Ovary (tissue), 3 donors: ENCODE data around the gene MEF2C.

Source experiments
- EP300 ChIP-seq: sonication (generic); formaldehyde crosslinking; IDR thresholded peaks from one replicate; pipeline ENCODE4 v1.6.1; 2017; ENCODE audit warnings: antibody characterized with exemption
- POLR2A ChIP-seq: fragments of 450-650 bp; IDR thresholded peaks from one replicate; pipeline ENCODE4 v1.6.1; 2017; ENCODE audit warnings: antibody characterized with exemption, mild to moderate bottlenecking, moderate library complexity
- TF ChIP-seq, protein P1 (sequence below), 3 donors: fragments of 450-650 bp in 2 of 3; fragments of 200-600 bp in 1 of 3; IDR thresholded peaks; one replicate each; pipeline versions ENCODE4 v1.5.1 to v1.8.0; 2016 to 2022; ENCODE audit warnings: antibody characterized with exemption in 3 of 3, mild to moderate bottlenecking in 1 of 3
- donor health status: DM: no; HTN: no; CAD: no.

DNA sequence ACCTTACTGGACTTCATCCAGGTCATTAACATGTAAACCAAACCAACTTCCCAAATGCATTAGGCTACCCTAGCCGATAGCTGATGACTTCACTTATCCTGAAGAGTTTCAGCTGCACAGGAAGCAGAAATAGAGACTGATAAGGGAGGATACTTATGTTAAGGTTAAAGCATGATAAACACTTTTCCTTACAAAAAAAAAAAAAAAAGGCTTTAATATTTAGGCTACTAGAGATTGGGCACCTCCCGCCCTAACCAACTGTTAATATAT is 1.6 kb upstream of the MEF2C start:
- TF ChIP-seq, protein P1, sequence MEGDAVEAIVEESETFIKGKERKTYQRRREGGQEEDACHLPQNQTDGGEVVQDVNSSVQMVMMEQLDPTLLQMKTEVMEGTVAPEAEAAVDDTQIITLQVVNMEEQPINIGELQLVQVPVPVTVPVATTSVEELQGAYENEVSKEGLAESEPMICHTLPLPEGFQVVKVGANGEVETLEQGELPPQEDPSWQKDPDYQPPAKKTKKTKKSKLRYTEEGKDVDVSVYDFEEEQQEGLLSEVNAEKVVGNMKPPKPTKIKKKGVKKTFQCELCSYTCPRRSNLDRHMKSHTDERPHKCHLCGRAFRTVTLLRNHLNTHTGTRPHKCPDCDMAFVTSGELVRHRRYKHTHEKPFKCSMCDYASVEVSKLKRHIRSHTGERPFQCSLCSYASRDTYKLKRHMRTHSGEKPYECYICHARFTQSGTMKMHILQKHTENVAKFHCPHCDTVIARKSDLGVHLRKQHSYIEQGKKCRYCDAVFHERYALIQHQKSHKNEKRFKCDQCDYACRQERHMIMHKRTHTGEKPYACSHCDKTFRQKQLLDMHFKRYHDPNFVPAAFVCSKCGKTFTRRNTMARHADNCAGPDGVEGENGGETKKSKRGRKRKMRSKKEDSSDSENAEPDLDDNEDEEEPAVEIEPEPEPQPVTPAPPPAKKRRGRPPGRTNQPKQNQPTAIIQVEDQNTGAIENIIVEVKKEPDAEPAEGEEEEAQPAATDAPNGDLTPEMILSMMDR (IDR thresholded peaks at IDR 0.05) = no peak
- TF ChIP-seq POLR2A (no peak), EP300 (no peak)
